ENCODE data around the gene F10.
"Not testable (repeated sequence)": the region's sequence is repeated elsewhere in the genome, so short reads cannot be mapped to it uniquely, and the experiment has no call there.

F10 gene

DNA sequence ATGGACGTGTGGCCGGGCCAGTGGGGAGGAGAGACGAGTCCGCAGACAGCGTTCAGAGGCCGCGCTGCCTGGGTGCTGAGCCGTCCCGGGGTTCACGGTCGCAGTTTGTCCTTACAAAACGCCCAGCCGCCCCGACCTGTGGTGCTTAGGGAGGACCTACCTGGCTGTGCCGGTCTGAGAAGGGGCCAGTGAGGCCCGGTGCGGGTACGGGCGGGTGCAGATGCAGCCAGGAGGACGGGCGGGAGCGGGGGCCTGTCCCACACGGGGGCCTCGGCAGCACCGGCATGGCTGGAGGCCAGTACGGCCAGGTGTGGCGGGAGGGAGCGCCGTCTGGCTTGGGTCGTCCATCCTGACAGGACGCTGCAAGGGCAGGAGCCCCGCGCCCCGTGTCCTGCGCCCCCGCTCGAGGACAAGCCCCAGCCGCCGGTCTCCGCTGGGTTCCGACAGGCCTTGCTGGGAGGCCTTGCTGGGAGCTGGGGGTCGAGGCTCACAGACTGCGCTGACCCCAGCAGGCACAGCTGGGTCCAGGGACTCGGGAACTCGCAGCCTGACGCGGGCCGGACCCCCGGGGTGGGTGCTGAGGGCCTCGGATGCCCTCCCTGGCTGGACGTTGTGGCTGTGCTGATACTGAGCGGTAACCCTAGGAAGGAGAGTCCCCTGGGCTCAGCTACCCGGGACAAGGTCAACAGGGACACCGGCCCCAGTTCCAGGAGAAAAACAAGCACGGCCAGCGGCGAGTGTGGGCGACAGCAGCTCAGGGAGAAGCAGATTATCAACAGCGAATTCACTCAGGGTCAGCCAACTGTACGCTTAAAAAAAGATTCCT lies 30.6 kb downstream of the F10 start:
- DNase-seq (ENCODE audit: low read depth, low spot score) = no peak

DNA sequence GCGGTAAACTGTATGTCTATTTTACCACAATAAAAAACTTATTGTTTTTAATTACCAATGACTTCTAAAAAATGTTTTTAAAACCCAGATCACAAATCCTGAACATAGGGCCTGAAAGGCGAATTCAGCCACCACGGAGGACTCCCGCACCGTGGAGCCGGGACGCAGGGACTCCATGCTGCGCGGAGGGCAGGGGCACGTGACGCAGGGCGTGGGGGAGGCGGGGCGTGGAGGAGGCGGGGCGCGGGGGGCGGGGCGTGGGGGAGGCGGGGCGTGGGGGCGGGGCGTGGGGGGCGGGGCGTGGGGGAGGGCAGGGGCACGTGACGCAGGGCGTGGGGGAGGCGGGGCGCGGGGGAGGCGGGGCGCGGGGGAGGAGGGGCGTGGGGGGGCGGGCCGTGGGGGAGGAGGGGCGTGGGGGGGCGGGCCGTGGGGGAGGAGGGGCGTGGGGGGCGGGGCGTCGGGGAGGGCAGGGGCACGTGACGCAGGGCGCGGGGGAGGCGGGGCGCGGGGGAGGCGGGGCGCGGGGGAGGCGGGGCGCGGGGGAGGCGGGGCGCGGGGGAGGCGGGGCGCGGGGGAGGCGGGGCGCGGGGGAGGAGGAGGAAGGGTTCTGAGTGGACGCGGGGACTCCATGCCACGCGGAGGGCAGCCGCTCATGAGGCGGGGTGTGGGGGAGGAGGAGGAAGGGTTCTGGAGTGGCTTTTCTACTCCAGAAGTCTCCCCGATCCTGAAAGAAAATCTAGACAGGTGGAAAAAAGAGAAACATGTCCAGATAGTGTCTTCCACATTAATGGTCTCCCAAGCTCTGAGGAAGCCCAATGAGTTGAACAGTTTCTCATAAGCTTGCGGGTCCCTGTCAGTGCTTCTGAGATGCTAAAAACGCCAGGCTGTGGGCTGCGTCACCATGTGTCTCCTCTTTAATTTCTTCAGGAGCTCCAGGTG lies 31.5 kb downstream of the F10 start:
- DNase-seq (ENCODE audit: low read depth, low spot score) = peak; percentile 45

DNA sequence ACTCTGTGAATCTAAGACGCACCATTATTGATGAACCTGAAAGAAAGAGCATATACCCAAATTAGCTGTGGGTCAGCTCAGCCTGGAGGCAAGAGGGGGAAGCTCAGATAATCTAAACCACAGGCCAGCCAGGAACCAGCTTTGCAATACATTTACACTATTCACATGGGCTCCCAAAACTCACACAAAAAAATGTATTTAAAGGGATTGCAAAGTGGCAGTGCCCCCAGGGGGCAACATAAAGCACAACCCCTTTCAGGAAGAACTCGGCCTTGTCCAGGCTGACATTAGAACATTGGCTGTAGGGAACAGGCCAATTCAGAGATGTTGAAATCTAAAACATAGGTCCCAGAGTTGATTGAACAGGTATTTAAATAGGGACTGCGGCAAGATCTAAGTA lies 32.6 kb downstream of the F10 start:
- no peak for DNase-seq (ENCODE audit: low read depth, low spot score)

DNA sequence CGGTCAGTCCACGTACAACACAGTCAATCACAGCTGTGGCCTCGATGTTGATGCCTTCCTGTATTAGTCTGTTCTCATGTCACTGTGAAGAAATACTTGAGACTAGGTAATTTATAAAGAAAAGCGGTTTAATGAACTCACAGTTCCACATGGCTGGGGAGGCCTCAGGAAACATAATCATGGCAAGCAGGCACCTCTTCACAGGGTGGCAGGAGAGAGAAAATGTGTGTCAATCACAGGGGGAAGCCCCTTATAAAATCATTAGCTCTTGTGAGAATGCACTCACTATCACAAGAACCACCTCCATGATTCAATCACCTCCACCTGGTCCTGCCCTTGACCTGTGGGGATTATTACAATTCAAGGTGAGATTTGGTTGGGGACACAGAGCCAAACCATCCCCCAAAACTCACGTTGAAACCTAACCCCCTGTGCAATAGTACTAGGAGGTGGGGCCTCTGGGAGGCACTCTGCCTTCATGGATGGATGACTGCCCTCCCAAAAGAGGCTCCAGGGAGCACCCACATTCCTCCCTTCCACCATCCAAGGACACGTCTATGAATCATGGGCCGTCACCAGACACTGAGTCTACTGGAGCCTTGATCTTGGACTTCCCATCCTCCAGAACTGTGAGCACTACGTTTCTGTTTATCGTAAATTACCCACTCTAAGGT lies 33.5 kb downstream of the F10 start:
- no peak for DNase-seq (ENCODE audit: low read depth, low spot score)

DNA sequence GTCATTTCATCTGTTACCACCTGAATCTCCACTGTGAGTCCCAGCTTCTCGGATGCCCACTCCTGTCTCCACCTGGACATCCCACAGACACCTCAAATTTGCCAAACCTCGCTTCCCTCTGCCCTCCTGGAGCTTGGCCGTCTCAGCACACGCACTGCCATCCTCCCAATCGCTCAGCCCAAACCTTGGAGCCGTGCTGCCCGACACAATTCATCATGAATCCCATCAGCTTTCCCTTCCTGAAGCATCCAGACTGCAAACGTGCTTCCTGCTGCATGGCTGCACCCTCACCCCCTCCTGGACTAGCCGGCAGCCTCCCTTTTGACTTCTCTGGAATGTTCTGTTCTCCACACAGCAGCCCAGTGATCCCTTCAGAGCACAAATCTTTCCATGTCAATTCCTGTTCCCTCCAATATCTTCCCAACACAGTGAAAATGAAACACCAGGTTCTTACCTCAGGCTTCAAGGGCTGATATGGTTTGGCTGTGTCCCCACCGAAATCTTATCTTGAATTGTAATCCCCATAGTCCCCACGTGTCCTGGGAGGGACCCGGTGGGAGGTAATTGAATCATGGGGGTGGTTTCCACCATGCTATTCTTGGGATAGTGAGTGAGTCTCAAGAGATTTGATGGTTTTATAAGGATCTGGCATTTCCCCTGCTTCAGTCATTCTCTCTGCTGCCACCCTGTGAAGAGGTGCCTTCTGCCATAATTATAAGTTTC lies 34.8 kb downstream of the F10 start:
- DNase-seq (ENCODE audit: low read depth, low spot score) = no peak

DNA sequence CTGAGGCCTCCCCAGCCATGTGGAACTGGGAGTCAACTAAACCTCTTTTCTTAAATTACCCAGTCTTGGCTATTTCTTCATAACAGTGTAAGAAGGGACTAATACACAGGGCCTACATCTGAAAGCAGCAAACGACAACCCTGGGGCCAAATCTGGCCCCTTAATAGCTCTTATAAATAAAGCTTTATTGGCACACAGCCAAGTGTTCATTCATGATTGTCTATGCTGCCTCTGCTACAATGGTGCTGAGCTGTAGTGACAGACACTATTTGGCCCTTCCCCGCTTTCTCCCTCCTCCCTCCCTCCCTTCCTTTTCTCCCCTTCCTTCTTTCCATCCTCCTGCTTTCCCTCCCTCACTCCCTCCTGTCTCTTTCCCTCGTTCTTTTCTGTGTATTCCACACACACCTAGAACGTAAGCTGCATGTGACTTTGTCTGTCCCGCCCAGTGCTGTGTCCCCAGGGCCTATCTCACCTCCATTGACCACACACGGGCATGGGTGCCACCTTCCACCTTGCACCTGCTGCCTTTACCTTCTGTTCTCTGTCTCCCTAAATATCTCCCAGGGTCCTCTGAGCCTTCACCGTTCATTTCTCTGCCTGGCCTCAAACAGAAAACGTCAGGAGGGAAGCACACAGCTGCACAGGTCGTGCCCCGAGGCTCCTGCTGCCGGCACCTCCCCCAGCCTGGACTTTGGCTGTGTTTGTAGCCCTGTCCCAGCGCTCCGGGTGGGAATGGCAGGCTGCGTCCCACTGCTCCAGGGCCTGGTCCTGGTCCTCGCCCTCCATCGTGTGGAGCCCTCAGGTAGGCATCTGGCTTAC lies 35.5 kb downstream of the F10 start, which contains the start of gene PROZ:
TSS of gene PROZ (plus strand) at position 720 of the 819 bp plus-strand sequence. CDS start at position 733, 13 bp downstream.
- no peak for DNase-seq (ENCODE audit: low read depth, low spot score)

DNA sequence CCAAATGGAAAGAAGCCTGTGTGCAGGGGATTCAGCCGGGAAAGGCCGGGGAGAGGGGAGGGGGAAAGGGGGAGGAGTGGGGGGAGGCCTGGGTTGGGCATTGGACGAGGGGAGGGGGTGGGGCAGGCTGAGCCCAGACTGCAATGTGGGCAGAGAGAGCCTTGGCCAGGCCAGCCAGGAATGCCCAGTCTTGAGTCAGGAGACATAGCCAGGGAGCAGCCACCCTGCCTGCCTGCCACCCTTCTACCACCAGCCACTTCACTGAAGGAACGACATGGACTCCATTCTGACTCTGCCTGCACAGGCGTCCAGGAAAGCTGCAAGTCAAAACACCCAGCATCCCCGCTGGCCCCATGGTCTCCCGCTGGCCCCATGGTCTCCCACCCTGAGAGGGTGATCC lies 36.3 kb downstream of the F10 start:
- no peak for DNase-seq (ENCODE audit: low read depth, low spot score)

DNA sequence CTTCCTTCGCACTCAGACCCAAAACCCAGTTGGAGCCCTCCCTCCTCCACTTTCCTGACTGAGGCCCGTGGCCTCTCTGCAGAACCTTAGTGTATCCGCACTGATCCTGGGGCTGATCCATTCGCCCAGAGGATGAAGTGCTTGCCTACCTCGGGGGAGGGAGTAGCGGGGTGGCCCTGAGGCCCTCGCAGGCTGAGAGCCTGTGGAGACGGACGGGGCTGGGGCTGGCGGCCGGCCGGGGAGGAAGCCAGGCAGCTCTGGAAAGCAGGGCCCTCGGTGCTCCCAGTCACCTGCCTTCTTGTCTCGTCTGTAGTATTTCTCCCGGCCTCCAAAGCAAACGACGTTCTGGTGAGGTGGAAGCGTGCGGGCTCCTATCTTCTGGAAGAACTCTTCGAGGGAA lies 37.1 kb downstream of the F10 start:
- DNase-seq (ENCODE audit: low read depth, low spot score) = no peak

DNA sequence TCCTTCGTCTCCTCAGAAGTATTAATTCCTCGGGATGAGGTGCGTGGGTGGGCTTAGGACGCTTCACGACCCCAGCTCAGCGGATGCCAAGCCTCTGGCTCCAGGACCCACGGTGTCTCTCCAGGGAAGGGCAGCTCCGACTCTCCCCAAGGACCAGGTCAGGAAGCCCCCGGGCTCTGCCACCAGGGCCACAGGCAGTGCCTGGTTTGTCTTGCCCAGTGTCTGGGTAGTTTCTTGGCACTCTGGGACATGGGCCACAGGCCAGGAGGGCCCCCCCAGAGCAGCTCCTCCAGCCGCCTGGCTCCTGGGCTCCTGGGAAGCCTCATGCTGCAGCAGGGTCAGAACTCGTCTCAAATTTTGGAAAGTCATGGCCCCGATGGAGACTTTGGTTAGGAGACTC lies 38.4 kb downstream of the F10 start:
- DNase-seq (ENCODE audit: low read depth, low spot score) = no peak

DNA sequence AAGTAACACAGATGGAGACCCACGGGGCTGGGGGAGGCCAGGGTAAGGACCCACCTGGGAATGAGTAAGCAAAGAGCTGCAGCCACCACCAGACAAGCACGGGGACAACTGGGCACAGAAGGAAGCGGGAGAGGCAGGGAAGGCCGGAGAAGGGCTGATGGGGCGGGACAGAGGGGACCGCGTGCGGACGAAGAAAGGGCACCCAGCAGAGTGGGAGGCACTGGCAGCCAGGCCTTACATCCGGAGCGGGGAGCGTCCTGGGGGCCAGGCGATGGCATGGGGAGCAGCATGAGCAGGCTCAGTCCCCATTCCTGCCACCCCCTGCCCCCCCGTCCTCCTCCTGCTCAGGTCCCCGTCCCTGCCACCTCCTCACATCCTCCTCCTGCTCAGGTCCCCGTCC lies 38.8 kb downstream of the F10 start:
- DNase-seq (ENCODE audit: low read depth, low spot score) = no peak

DNA sequence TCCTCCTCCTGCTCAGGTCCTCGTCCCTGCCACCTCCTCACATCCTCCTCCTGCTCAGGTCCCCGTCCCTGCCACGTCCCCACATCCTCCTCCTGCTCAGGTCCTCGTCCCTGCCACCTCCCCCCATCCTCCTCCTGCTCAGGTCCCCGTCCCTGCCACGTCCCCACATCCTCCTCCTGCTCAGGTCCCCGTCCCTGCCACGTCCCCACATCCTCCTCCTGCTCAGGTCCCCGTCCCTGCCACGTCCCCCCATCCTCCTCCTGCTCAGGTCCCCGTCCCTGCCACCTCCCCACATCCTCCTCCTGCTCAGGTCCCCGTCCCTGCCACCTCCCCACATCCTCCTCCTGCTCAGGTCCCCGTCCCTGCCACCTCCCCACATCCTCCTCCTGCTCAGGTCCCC lies 39.4 kb downstream of the F10 start:
- not testable (repeated sequence) for DNase-seq (ENCODE audit: low read depth, low spot score)

DNA sequence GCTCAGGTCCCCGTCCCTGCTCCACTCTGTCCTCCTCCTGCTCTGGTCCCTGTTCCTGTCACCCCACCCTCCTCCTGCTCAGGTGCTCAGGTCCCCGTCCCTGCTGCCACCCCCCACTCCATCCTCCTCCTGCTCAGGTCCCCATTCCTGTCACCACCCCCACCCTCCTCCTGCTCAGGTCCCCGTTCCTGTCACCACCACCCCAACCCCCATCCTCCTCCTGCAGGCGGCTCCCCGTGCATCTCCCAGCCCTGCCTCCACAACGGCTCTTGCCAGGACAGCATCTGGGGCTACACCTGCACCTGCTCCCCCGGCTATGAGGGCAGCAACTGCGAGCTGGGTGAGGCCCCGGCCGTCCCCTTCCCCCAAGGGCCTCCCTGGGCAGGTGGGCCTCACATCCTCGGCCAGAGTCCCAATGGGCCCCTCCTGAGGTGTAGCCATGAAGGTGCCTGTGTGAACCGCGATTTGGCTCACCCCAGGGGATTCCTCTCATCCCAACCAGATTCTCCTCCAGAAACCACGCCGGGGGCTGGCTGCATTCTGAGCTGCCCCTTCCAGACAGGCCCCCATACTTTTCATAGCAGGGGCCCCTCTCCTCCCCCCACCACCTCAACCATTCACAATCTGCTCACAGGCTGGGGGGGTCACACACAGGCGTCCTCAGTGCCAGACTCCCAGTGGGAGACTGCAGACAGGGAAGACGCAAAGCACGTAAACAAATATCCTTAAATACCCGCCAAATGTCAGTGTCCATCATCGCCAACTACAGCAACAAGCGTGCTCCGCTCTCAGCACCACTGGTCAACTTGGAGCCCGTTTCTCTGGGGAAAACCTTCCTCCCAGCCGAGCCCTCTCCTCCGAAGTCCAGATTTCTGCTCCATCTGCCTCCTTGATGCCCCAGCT lies 40.4 kb downstream of the F10 start:
- no peak for DNase-seq (ENCODE audit: low read depth, low spot score)

DNA sequence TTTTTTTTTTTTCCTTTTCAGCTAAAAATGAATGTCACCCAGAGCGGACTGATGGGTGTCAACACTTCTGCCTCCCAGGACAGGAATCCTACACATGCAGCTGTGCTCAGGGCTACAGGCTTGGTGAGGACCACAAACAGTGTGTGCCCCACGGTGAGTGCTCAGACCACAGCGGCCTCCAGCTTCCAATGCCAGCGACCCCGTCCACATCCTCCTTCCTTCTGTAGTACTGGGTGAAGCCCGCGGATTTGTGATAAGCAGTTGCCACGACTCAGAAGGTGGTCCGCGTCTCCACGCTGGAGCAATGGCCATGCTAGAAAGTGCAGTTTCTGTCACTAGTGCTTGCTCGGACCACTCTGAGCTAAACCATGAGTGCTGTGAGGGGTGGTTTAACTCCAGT lies 41.9 kb downstream of the F10 start:
- no peak for DNase-seq (ENCODE audit: low read depth, low spot score)

DNA sequence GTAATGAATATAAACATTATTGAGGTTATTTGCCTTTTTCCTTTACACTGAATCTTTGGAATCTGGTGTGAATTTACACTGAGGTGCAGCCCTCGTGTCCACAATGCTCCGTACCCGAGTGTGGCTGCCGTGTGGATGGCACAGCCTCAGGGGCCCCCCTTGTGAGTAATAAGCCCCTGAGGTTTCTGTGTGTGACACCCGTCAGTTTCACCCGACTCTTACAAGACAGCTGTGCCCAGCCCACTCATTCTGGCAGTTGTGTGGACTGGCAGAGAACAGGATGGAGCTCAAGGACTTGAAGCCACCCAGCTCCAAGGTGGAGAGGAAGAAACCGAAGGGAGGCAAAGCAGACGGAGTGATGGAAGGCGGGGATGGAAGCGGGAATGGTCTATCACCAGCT lies 43.7 kb downstream of the F10 start:
- DNase-seq (ENCODE audit: low read depth, low spot score) = no peak

DNA sequence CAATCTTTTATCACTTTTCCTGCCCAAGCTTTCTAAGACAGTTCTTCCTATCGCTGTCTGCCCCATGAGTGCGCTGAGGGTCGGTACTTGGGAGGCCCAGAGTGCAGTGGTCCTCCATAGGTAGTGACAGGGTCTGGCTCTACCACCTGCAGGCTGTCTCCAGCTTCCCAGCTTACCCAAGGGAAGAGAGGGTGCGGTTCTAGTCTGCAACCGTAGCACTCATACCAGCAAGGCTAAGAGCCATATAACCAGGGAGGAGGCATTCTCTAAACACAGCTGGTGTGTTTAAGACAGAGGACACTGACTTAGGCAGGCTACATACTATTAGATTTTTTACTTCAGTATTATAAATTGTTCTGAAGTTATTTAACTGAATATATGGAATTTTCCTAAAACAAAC lies 44.1 kb downstream of the F10 start:
- no peak for DNase-seq (ENCODE audit: low read depth, low spot score)

DNA sequence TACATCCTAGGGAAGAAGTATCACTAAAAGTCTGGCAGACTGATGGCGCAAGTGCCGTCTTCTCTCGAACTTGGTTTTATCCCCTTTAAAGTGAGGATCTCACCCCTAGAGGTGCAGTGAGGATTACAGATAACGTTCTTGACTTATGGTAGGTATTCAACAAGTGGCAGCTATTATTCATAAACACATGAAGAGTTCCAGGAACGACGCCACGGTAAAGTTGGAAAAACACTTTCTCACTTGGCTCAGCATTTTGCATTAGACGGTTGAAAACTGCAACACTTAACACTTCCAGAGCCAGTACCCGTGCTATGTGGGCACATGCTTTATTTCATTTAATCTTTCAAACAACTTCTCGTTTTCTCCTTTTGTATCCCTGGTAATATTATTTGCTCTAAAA lies 44.6 kb downstream of the F10 start:
- DNase-seq (ENCODE audit: low read depth, low spot score) = no peak

DNA sequence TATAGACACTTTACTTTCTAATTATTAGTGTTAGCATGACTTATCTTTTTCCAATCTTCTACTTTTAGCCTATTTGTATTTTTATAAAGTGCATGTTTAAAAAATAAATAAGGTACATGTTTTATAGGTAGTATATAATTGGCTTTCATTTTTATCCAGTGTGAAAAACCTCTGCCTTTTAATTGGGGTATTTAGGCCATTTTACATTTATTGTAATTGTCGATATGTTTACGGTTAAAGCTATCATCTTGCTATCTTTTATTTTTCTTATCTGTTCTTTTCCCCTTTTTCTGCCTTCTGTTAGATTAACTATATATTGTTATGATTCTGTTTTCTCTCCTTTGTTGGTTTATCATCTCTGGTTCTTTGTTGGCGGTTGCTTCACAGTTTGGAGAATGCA lies 45.0 kb downstream of the F10 start:
- DNase-seq (ENCODE audit: low read depth, low spot score) = no peak

DNA sequence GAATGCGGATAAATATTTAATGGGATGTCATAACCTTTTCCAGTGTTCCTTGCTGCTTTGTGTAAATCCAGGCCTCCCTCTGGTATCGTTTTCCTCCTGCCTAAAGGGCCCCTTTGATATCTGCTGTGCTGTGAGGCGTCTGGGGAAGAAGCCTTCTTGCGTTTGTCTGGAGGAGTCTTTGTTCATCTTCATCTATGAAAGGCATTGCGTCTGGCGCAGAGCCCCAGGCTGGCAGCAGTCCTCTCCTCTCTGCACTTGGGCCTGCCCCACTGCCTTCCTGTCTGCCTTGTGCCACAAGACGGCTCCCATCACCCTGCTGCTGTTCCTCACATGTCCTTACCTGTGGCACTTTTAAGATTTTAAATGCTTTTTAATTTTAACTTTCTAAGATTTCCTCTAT lies 45.6 kb downstream of the F10 start:
- DNase-seq (ENCODE audit: low read depth, low spot score) = no peak

Data from activated naive CD8-positive, alpha-beta T cell treated with anti-CD3 and anti-CD28 coated beads, Interleukin-2, amount 50 U/mL, for 16 hours (primary cell).